Frontal cortex (tissue), 4 donors: ENCODE data around the gene HS3ST4. TPM values are rescaled to one million over a fixed set of nuclear protein-coding genes. Genes with fewer than 3 reads are reported as not detected.

Source experiments
- DNase-seq, 2 donors: peaks; one replicate each; pipeline ENCODE4 v3.0.0; 2012; ENCODE audit warnings: low spot score in 2 of 2
- FAIRE-seq: peaks from 2 replicates; lab custom pipeline; 2012; peaks lifted over from hg19 to GRCh38; lab: Jason Lieb, UNC
- total RNA-seq: library from RNA; depleted of rRNA; stranded (reverse); fragments of >200 nt; gene quantifications from one replicate; pipeline ENCODE4 v1.2.3, GENCODE V29; 2014
- donor health status: control.
- donor health status: control.
- donor health status: control.

The HS3ST4 gene
- total RNA-seq, 1 donor from 2014 or later = 7.7 TPM

GRCh38 chr16:25799816-25800215 is 108.1 kb downstream of the HS3ST4 start:
- no peak for FAIRE-seq
- DNase-seq = no peak

- no peak for DNase-seq
- FAIRE-seq = no peak
Measured at GRCh38 chr16:25812215-25812614, 120.5 kb downstream of the HS3ST4 start.

- no peak for DNase-seq
- no peak for FAIRE-seq
Measured at GRCh38 chr16:25817295-25817694, 125.5 kb downstream of the HS3ST4 start.

- no peak for FAIRE-seq
- DNase-seq = no peak
Measured at GRCh38 chr16:25817876-25818275, 126.1 kb downstream of the HS3ST4 start.

- no peak for DNase-seq
- no peak for FAIRE-seq
Measured at GRCh38 chr16:25823891-25824290, 132.1 kb downstream of the HS3ST4 start.

- no peak for DNase-seq
- FAIRE-seq = no peak
Measured at GRCh38 chr16:25827709-25828108, 135.9 kb downstream of the HS3ST4 start.

GRCh38 chr16:25828510-25828909 is 136.8 kb downstream of the HS3ST4 start:
- no peak for FAIRE-seq
- no peak for DNase-seq

GRCh38 chr16:25832291-25832690 is 140.5 kb downstream of the HS3ST4 start:
- no peak for DNase-seq
- no peak for FAIRE-seq

GRCh38 chr16:25834101-25834500 is 142.3 kb downstream of the HS3ST4 start:
- FAIRE-seq = no peak
- DNase-seq = no peak

- FAIRE-seq (no peak), DNase-seq (no peak)
Measured at GRCh38 chr16:25835126-25835525, 143.4 kb downstream of the HS3ST4 start.

- DNase-seq (peak in 1 of 2 donors; percentile 13), FAIRE-seq (peak; percentile 59)
Measured at GRCh38 chr16:25838724-25839186, 147.0 kb downstream of the HS3ST4 start.

- FAIRE-seq = no peak
- no peak for DNase-seq
Measured at GRCh38 chr16:25841761-25842160, 150.0 kb downstream of the HS3ST4 start.

GRCh38 chr16:25845901-25846300 is 154.1 kb downstream of the HS3ST4 start:
- DNase-seq = no peak
- no peak for FAIRE-seq

- FAIRE-seq (no peak), DNase-seq (no peak)
Measured at GRCh38 chr16:25854141-25854540, 162.4 kb downstream of the HS3ST4 start.

- FAIRE-seq (no peak), DNase-seq (no peak)
Measured at GRCh38 chr16:25855063-25855462, 163.3 kb downstream of the HS3ST4 start.

GRCh38 chr16:25855818-25856217 is 164.1 kb downstream of the HS3ST4 start:
- FAIRE-seq (no peak), DNase-seq (no peak)

GRCh38 chr16:25859645-25860044 is 167.9 kb downstream of the HS3ST4 start:
- FAIRE-seq (no peak), DNase-seq (no peak)

- no peak for FAIRE-seq
- no peak for DNase-seq
Measured at GRCh38 chr16:25867041-25867440, 175.3 kb downstream of the HS3ST4 start.

GRCh38 chr16:25868106-25868505 is 176.3 kb downstream of the HS3ST4 start:
- no peak for DNase-seq
- no peak for FAIRE-seq

GRCh38 chr16:25868706-25869370 is 177.1 kb downstream of the HS3ST4 start:
- FAIRE-seq (no peak), DNase-seq (no peak)

- FAIRE-seq = no peak
- DNase-seq = no peak
Measured at GRCh38 chr16:25872369-25873070, 180.8 kb downstream of the HS3ST4 start.

- no peak for DNase-seq
- FAIRE-seq = no peak
Measured at GRCh38 chr16:25874196-25874595, 182.4 kb downstream of the HS3ST4 start.
